Mesodermal cell (in vitro differentiated cells): ENCODE measurements around the gene CDC42BPG.
"Not testable (repeated sequence)": the region's sequence is repeated elsewhere in the genome, so short reads cannot be mapped to it uniquely, and the experiment has no call there.

Experiments used
- H3K27ac ChIP-seq: 2 replicates; pipeline ENCODE4 v1.7.0; 2013; ENCODE audit warnings: mild to moderate bottlenecking, low read depth, low read length, moderate library complexity; ENCODE audit not compliant: severe bottlenecking
- H3K36me3 ChIP-seq: 2 replicates; pipeline ENCODE4 v1.7.1; 2013; ENCODE audit warnings: mild to moderate bottlenecking, low read length, moderate library complexity; ENCODE audit not compliant: control insufficient read depth, insufficient read depth
- H3K4me1 ChIP-seq: one replicate; pipeline ENCODE4 v1.7.1; 2013; ENCODE audit warnings: mild to moderate bottlenecking, low read length; ENCODE audit not compliant: insufficient read depth, control insufficient read depth, poor library complexity, severe bottlenecking
- H3K4me3 ChIP-seq: 2 replicates; pipeline ENCODE4 v1.7.0; 2013; ENCODE audit warnings: low read length, control low read depth, mild to moderate bottlenecking; ENCODE audit not compliant: insufficient read depth, poor library complexity, severe bottlenecking; ENCODE audit errors: extremely low read depth
- H3K9me3 ChIP-seq: 2 replicates; pipeline ENCODE4 v1.7.1; 2013; ENCODE audit warnings: mild to moderate bottlenecking, low read length, moderate library complexity; ENCODE audit not compliant: control insufficient read depth
- WGBS, 2 experiments: methylation state at CpG; one replicate each; pipeline ENCODE4 v1.1.5; 2013; ENCODE audit warnings: missing lambda C conversion rate in 2 of 2; ENCODE audit not compliant: insufficient coverage in 2 of 2; 5-methylcytosine and 5-hydroxymethylcytosine counted together

The CDC42BPG gene

GRCh38 chr11:64846998-64847666 lies 2.7 kb upstream of the CDC42BPG start:
- 35 to 45% methylated on average over 4 to 13 of the region's 13 CpGs for WGBS, 2 experiments
- H3K9me3 ChIP-seq = no peaks in the 10 kb centered on the region
- H3K4me3 ChIP-seq = no peak overlapping the region
- peaks cover 16% of the 10 kb centered on the region for H3K4me1 ChIP-seq
- H3K27ac ChIP-seq = no peak overlapping the region
- no peaks in the 10 kb centered on the region for H3K36me3 ChIP-seq

GRCh38 chr11:64845776-64846129 lies 1.3 kb upstream of the CDC42BPG start:
- H3K4me1 ChIP-seq = peaks cover 18% of the 10 kb centered on the region
- H3K36me3 ChIP-seq, H3K27ac ChIP-seq, H3K9me3 ChIP-seq, H3K4me3 ChIP-seq: not testable (repeated sequence)
- 90 to 97% methylated on average over 7 to 8 of the region's 8 CpGs for WGBS, 2 experiments

GRCh38 chr11:64845129-64845775 lies 799 bp upstream of the CDC42BPG start:
- H3K36me3 ChIP-seq = no peaks in the 10 kb centered on the region
- H3K4me1 ChIP-seq = peaks cover 18% of the 10 kb centered on the region
- no peaks in the 10 kb centered on the region for H3K9me3 ChIP-seq
- peak overlapping the region; percentile 53 for H3K4me3 ChIP-seq
- H3K27ac ChIP-seq = no peak overlapping the region
- 70 to 71% methylated on average over 3 to 4 of the region's 9 CpGs for WGBS, 2 experiments

GRCh38 chr11:64843686-64844329 lies 645 bp downstream of the CDC42BPG start:
- 55 to 56% methylated on average over 19 to 26 of the region's 27 CpGs for WGBS, 2 experiments
- no peaks in the 10 kb centered on the region for H3K9me3 ChIP-seq
- H3K36me3 ChIP-seq = no peaks in the 10 kb centered on the region
- peaks cover 18% of the 10 kb centered on the region for H3K4me1 ChIP-seq
- H3K27ac ChIP-seq = no peak overlapping the region
- peak overlapping the region; percentile 53 for H3K4me3 ChIP-seq

GRCh38 chr11:64842851-64843685 lies 1.4 kb downstream of the CDC42BPG start:
- Histone ChIP-seq H3K9me3 (no peaks in the 10 kb centered on the region), H3K4me1 (peaks cover 18% of the 10 kb centered on the region), H3K36me3 (no peaks in the 10 kb centered on the region), H3K4me3 (no peak overlapping the region), H3K27ac (peak overlapping the region; percentile 49)
- 61 to 71% methylated on average over 12 to 15 of the region's 19 CpGs for WGBS, 2 experiments

- Histone ChIP-seq H3K4me3 (no peak overlapping the region), H3K9me3 (no peaks in the 10 kb centered on the region), H3K4me1 (peaks cover 18% of the 10 kb centered on the region), H3K36me3 (no peaks in the 10 kb centered on the region), H3K27ac (peak overlapping the region; percentile 49)
- WGBS, 2 experiments = 70 to 91% methylated on average over 4 of the region's 6 CpGs
These were observed 2.1 kb downstream of the CDC42BPG start for GRCh38 chr11:64842366-64842759.

GRCh38 chr11:64841592-64842365 lies 2.7 kb downstream of the CDC42BPG start:
- no peaks in the 10 kb centered on the region for H3K9me3 ChIP-seq
- H3K4me1 ChIP-seq = peaks cover 18% of the 10 kb centered on the region
- WGBS, 2 experiments = 88 to 92% methylated on average over 7 to 14 of the region's 15 CpGs

GRCh38 chr11:64839887-64840782 lies 4.3 kb downstream of the CDC42BPG start:
- H3K27ac ChIP-seq = no peak overlapping the region
- peaks cover 18% of the 10 kb centered on the region for H3K4me1 ChIP-seq
- H3K4me3 ChIP-seq = no peak overlapping the region
- WGBS, 2 experiments = 93 to 95% methylated on average over 22 to 24 of the region's 24 CpGs
- no peaks in the 10 kb centered on the region for H3K36me3 ChIP-seq
- H3K9me3 ChIP-seq = no peaks in the 10 kb centered on the region

More at GRCh38 chr11:64841592-64842365, 2.7 kb downstream of the CDC42BPG start:
- Histone ChIP-seq H3K4me3 (no peak overlapping the region), H3K36me3 (no peaks in the 10 kb centered on the region), H3K27ac (no peak overlapping the region)

- H3K4me1 ChIP-seq = peaks cover 18% of the 10 kb centered on the region
- no peaks in the 10 kb centered on the region for H3K36me3 ChIP-seq
- H3K27ac ChIP-seq = no peak overlapping the region
- no peaks in the 10 kb centered on the region for H3K9me3 ChIP-seq
- WGBS, 2 experiments = 93 to 94% methylated on average over 13 of the region's 13 CpGs
- H3K4me3 ChIP-seq = no peak overlapping the region
These were observed 5.1 kb downstream of the CDC42BPG start for GRCh38 chr11:64839335-64839734.
